GM19372 (cell line): ENCODE measurements around the gene LCE1D.

ENCODE experiments used
- ATAC-seq: cut with Tn5 transposase; IDR thresholded peaks from one replicate; pipeline ENCODE4 v1.9.1; 2021; ENCODE audit warnings: mild to moderate bottlenecking, low read depth, moderate library complexity; ENCODE audit not compliant: unreplicated experiment

Gene LCE1D, protein sequence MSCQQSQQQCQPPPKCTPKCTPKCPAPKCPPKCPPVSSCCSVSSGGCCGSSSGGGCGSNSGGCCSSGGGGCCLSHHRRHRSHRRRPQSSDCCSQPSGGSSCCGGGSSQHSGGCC

DNA sequence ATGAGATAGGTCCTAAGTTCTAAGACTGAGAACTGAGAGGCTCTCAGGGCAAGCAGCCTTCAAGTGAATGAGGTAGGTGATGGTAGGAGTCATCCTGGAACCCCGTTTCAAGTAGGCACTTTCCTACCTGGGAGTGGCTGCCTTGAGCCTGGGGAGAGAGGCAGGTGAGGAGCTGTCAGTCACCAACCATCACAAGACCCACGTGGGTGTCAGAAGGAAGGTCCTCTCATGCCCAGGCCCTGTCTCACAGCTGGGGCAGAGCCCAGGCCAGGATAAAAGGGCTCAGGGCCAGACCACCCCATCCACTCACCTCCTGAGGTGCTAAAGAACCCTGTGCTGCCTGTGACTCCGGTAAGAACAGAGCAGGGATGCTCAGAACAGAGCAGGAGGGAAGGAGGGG lies at the start of gene LCE1D:
TSS of gene LCE1D (plus strand) at position 301 of the 400 bp plus-strand sequence. CDS start 1,074 bp downstream, outside the sequence.
- ATAC-seq, result no peak

DNA sequence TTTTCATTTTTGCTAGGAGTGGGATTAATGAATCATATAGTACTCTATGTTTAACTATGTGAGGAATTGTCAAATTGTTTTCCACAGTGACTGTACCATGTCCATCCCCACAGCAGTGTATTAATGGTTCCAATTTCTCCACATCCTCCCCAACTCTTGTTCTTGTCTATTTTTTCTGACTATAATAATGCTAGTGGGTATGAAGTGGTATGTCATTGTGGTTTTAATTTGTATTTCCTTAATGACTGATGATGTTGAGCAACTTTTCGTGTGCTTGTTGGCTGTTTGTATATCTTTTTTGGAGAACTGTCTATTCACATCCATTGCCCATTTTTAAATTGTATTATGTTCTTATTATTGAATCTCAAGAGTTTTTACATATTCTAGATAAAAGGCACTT lies 48.7 kb upstream of the LCE1D start:
- ATAC-seq, result no peak

DNA sequence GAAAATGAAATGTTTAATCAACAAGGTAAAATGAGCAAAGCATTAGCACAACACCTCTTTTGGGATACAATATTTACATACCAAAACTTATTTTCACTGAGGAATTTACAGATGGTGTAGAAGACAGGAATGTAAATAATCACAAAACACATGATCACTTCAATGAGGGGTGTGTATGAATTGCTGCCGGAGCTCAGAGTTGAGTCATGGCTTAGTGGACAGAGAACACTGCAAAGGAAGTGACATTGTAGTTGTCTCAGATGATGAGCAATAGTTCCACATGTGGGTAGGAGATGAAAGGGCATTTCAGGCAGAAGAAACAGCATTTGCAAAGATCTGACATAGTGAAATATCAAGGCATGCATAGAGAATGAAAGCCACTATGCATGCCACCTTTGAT lies 44.3 kb upstream of the LCE1D start:
- ATAC-seq, result no peak

DNA sequence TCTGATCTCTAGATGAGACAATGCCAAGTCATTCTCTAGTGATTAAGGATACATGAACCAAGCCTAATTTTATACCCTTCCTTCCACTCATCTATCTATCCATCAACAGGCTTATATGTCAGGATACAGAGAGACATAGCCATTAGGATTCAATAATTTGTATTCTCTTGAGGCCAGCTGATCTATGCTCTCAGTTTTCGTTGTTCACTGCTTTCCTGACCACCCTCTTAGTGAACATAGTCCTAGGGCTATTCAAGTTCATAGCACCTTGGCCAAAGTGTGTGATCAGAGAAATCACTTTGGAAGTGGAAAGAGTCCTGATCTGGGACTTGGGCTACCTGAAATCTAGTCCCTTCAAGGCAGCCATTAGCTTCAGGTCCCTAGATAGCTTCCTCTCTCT lies 42.9 kb upstream of the LCE1D start:
- no peak for ATAC-seq

DNA sequence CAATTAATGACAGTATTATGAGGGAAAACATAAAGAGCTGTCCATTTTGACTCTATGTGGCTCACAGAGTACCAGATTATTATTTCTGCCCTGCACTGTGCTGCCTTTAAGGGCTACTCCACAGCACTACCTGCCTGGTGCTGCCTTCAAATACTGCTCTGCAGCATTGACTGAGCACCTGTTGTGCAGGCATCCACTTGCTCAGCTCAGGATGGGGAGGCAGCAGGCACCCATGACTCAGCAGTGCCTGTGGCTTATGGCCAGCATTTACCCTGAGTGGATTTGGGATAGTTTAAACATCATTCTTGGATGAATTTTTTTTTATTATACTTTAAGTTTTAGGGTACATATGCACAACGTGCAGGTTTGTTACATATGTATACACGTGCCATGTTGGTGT lies 39.6 kb upstream of the LCE1D start:
- ATAC-seq, result no peak

DNA sequence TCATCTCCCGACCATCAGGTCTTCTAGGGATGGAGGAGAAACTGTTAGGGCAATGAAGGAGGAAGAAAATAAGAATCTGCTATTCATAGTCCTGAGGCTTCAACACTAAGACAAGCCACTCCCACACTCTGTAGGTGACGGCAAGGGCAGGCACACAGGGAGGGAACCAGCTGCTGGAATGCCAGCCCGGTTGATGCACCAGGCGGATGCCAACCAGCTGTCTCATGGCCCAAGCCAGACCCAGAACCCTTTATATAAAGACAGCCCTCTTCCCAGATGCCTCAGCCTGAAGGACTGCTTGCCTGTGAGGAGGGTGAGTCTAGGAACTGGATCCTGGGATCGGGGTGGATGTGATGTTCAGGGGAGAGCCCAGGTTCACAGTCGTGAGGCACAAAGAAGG lies 38.8 kb upstream of the LCE1D start, which contains the start of gene KPRP:
TSS of gene KPRP (plus strand) at position 279 of the 400 bp plus-strand sequence. CDS start 1,564 bp downstream, outside the sequence.
- ATAC-seq, result no peak

DNA sequence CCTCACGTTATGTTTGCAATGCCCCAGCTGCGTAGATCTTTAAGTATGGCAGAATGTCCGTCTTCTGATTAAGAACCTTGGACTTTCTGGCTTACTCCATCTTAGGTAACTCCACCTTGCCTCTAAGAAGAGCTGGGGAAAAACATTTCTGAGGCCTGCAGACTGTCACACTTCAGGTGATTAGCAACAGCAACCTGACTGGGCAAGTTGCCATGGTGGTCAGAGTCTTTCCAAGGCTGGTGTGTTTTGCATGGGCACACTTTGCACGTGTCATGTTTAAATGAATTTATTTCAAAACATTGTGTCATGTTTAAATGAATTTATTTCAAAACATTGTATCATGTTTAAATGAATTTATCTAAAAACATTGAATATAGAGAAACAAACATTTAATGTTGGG lies 37.9 kb upstream of the LCE1D start:
- no peak for ATAC-seq

DNA sequence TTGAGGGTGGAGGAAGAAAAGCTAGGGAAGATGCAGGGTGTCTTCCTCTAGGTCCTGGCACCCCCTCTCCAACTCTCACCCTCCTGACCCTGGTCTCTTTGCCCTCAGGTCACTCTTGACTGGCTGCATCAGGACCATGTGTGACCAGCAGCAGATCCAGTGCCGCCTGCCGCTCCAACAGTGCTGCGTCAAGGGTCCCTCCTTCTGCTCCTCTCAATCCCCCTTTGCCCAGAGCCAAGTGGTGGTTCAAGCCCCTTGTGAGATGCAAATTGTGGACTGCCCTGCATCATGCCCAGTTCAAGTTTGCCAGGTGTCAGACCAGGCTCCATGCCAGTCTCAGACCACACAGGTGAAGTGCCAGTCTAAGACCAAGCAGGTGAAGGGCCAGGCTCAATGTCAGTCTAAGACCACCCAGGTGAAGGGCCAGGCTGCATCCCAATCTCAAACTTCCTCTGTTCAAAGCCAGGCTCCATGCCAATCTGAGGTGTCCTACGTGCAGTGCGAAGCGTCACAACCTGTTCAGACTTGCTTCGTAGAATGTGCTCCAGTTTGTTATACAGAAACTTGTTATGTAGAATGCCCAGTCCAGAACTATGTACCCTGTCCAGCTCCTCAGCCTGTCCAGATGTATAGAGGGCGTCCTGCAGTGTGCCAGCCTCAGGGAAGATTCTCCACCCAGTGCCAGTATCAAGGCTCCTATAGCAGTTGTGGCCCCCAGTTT lies 36.9 kb upstream of the LCE1D start:
- no peak for ATAC-seq

DNA sequence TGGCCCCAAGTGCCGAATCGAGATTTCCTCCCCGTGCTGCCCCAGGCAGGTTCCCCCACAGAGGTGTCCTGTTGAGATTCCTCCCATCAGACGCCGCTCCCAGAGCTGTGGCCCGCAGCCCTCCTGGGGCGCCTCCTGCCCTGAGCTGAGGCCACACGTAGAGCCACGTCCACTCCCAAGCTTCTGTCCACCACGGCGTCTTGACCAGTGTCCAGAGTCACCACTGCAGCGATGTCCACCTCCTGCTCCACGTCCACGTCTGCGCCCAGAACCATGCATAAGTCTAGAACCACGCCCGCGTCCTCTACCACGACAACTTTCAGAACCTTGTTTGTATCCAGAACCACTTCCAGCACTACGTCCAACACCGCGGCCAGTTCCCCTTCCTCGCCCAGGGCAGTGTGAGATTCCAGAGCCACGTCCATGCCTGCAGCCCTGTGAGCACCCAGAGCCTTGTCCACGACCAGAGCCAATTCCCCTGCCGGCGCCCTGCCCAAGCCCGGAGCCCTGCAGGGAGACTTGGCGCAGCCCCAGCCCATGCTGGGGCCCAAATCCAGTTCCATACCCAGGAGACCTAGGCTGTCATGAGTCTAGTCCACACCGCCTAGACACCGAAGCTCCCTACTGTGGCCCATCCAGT lies 35.9 kb upstream of the LCE1D start:
- no peak for ATAC-seq

DNA sequence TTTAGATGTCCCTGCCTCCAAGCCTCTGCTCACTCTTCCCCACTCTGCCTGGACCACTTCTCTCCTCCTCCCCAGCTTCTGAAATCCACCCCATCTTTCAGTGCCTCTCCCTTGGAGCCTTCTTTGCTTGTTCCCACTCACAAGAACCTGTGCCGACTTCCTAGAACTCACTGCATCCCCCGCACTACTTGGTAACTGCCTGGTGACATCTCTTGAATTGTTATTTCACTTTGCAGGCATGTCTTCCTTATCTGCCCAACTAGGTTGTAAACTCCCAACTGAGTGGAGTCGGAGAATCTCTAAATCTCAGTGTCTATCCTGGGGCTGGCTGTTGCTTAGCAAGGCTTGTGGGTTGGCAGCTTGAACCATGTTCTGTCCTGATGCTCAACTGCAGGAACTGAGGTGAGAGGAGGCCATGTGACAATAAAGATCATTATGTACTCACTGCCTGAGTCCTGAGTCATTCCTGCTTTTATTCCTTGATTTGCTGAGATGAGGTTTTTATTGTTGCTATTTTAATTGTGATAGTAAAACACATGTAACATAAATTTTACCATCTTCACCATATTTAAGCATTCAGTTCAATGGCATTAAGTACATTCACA lies 34.8 kb upstream of the LCE1D start:
- ATAC-seq, result no peak

DNA sequence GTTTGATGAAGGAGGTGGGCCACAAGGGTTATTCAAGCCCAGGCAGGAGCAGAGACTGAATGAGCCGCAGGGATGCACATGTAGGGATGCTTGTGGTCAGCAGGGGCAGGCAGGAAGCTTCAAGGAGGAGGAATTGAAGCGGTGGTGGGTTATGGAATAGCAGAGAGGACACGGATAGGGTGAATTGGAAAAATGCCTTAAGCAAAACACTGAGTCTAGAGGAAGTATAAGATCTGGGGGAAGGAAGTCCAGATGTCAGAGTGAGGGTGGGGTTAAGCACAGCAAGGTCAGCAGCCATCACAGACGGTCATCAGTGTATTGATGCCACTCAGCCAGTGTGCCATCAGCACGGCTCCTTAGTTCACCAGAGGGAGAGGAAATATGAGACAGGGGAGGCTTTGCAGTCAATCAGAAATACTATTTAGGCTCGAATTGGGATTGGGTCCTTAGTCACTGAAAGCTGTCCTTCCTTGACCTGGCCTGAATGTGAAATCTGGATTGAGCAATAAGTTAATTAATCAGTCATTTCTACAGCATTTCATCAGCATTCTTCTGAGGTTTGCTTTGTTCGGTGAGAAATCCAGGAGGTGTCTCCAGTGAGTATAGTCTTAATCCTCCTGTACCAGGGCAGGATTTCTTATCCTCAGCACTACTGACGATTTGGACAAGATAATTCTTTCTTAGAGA lies 27.5 kb upstream of the LCE1D start:
- no peak for ATAC-seq

DNA sequence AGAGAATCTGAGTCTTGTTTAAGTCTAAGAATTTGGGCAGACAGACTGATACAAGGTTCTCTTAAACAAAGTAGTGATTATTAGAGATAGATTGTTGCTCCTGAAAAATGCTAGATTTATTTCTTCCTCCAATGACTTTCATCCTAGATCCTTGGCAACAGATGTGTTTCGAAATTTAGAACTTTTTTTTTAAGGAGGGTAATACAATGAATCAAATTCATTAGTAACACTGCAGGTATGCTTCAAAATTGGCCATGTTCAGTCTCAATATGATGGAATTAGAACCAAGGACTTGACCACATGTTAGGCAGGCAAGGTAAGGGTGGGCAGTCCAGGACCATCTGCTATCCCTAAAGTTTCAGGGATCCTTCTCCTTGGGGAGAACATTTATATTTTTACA lies 26.1 kb upstream of the LCE1D start:
- ATAC-seq, result no peak

DNA sequence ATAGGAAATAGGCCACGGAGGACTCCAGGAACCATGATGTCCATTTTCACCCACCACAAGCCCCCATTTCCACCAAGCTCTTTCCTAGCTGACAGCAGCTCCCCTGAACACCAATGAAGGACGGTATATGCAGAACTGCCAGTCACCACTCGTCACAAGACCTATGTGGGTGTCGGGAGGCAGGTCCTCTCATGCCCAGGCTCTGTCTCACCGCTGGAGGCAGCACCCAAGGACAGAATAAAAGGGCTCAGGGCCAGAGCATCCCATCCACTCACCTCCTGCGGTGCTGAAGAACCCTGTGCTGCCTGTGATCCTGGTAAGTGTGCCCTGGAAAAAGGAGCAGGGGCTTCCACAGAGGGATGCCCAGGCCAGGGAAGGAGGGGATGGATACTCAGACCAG lies 21.6 kb upstream of the LCE1D start, which contains the start of gene LCE1F:
TSS of gene LCE1F (plus strand) at position 266 of the 400 bp plus-strand sequence. CDS start 1,232 bp downstream, outside the sequence.
- ATAC-seq, result no peak

DNA sequence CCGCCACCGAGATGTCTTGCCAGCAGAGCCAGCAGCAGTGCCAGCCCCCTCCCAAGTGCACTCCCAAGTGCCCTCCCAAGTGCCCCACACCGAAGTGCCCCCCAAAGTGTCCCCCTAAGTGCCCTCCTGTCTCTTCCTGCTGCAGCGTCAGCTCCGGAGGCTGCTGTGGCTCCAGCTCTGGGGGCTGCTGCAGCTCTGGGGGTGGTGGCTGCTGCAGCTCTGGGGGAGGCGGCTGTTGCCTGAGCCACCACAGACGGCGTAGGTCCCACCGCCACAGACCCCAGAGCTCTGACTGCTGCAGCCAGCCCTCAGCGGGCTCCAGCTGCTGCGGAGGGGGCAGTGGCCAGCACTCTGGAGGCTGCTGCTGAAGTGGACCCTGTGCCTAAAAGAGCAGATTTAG lies 20.2 kb upstream of the LCE1D start:
- no peak for ATAC-seq

DNA sequence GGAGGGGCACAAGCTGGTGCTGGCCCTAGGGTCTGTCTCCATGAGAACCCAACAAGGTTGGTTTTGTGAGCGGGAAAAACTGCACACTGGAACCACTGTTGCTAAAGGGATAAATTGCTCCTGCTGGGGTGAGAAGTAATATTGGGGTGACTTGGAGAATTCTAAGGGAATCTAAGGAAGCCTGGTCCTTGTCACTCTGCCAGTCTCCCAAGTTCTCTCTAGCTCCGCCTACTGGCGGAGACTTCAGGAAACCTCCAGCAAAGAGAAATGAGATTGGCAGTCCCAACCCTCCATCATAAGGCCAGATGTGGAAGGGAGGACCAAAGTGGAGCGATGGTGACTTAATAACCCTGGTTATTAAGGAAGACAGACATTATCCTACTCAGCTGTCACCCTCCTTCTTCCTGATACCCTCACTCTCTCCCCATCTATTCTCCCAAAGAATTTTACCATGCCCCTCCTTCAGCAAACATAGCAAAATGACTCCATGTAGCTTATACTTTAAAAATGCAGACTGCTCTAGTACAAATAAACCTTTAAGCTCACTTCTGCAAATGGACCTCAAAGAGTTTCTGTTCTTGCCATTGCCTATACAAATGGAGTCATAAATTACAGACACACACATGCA lies 18.9 kb upstream of the LCE1D start:
- ATAC-seq, result no peak

DNA sequence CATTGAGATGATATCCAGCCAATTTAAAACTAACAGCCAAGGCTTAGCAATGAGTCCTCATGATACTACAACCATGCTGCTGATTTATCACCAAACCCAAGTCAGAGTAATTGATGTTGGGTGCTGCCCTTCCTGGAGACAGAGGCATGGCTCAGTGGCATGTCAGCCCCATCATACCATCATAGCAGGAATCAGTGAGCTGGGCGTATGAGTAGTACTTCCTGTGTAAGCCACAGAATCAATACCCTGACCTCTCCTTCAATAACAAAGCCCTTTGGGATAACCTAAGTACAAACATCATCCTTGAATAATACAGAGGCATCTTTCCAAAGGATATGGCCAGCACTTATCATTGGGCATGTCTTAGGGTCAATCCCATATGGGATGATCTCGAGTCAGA lies 13.4 kb upstream of the LCE1D start:
- ATAC-seq, result no peak

DNA sequence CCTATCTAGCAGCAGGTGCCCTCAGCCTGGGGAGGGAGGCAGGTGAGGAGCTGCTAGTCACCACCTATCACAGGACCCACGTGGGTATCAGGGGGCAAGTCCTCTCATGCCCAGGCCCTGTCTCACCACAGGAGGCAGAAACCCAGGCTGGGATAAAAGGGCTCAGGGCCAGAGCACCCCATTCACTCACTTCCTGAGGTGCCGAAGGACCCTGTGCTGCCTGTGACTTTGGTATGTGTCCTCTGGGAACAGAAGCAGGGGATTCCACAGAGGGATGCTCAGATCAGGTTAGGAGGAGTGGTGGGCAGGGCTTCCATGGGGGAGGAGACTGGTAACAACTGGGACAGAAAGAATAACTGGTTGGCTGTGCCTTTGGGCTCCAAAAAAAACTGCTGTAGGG lies 10.4 kb upstream of the LCE1D start, which contains the start of gene LCE1E:
TSS of gene LCE1E (plus strand) at position 181 of the 400 bp plus-strand sequence. CDS start 1,043 bp downstream, outside the sequence.
- ATAC-seq, result no peak

DNA sequence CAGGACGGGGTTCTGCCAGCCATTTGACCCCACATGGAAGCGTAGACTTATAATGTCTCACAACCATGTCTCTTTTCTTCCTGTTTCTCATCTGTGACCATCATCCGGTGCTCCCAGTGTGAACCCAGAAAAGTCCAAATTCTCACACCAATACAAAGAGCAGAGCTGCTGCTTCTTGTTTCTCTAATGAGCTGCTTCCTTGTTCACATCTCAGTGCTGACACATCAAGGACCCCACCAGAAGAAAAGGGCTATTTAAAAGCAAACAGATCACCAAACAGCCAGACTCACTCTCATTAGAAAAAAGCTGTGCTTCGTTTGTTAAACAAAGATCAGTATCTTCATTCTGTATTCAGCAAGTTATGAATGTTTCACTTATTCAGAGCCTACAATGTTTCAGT lies 835 bp upstream of the LCE1D start:
- ATAC-seq, result no peak

DNA sequence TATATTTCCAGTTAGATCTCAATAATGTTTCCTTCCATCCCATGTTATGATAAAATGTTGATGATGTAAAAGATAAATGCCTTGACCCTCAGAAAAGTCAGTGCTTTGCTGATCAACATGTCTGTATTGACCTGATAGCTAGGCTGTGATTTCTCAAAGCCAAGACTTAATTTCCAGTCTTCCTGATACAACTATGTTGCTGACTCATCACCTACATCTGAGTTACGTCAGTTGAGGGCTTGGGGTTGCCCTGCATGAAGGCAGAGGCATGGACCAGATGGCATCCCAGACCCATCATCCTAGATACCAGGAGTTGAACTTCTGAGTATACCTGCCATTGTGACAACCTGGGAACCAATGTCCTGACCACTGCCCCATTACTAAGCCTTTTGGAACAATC lies 4.8 kb downstream of the LCE1D start:
- ATAC-seq, result no peak

DNA sequence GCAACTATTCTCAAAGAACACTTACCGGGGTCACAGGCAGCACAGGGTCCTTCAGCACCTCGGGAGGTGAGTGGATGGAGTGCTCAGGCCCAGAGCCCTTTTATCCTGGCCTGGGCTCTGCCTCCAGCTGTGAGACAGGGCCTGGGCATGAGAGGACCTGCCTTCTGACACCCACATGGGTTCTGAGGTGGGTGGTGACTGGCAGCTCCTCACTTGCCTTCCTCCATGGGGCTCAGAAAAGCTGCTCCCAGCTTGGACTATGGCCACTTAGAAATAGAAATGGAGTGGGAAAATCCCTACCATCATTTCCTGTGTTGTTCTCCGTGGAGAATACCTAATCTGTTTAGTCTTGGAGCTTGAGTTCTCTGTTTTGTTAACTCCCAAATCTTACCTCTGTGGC lies 10.1 kb downstream of the LCE1D start, which contains the start of gene LCE1C:
TSS of gene LCE1C (minus strand) at position 76 of the 400 bp plus-strand sequence. CDS start 1,173 bp downstream, outside the sequence.
- no peak for ATAC-seq
